Kasumi-1 (cell line): Measurements from ENCODE around the gene DCXR.
"Not testable (repeated sequence)": the region's sequence is repeated elsewhere in the genome, so short reads cannot be mapped to it uniquely, and the experiment has no call there.

ENCODE experiments used
- DNase-seq, 2 experiments: peaks; one replicate each; lab custom pipeline; 2025; lab: John Stamatoyannopoulos, UW

The DCXR gene

DNA sequence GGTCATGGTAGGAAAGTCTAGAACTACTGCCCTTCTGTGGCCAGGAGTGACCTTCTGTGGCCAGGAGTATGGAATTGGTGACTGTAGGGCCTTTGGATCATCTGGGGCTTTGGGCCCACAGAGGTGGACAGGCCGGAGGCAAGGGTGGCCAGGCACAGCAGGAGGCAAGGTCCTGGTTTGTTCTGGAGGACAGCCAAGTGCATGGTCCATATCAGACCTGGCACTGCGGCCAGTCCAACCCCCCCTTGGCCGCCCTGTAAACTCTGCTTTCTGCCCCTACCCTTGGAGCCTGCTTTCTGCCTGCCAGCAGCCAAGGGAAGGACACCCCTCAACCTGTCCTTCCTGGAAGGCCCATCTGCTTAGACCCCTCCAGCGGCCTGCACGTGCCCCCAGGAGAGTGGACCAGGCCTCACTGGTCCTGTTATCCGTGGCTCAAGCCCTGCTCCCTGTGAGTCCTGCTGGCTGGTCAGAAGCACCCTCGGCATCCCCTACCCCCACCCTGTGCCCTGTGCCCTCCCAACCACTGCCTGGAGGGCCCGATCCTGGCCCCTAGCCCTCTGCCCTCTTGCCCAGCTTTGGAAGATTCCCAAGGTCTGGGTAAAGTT, 2.3 kb upstream of the DCXR start:
- DNase-seq = no peak

DNA sequence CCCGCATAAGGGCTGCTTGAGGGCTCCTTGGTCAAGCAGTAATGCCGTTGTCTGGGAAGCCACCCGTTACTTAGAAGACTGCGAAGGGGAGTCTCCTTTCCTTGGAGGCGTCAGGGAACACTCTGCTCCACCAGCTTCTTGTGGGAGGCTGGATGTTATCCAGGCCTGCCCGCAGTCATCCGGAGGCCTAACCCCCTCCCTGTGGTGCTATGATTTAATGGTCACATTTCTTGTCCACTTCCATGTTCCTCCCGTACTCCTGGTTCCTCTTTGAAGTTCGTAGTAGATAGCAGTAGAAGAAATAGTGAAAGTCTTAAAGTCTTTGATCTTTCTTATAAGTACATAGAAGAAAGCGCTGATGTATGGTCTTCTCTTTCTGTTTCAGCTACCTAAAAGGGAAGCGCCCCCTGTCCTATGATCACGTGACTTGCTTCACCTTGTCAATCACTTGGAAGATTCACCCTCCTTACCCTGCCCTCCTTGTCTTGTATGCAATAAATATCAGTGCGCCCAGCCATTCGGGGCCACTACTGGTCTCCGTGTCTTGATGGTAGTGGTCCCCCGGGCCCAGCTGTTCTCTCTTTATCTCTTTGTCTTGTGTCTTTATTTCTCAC, 1.4 kb upstream of the DCXR start:
- not testable (repeated sequence) for DNase-seq

DNA sequence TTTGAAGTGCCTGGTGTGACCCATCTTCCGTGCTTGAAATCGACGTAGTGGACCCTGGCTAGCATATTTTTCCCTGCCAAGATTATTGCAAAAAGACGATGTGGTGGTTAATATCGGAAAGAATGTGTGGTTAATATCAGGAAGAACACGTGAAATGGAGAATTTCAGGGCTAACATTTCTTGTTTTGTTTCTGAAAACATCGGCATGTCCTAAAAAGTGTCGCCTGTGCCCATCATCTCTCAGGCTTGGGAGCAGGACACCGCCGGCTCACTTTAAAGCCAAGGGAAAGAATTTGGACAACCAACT, 345 bp upstream of the DCXR start:
- DNase-seq = no peak

DNA sequence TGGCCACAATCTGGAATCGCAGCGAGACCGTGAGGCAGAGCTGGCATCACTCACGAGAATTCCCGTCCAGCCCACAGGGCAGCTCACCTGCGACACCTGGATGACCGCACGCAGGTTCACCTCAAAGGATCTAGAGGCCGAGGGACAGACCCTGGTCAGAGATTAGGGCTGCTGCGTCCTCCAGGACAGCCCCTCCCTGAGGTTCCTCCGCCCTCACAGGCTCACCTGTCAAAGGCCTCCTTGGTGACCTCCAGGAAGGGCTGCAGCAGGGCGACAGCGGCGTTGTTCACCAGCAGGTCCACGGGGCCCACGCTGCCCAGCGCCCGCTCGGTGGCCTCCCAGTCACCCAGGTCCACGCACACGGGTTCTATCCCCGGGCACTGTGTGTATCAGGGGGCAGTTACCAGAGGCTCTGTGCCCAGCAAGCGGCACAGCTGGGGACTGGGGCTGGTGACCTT, 834 bp downstream of the DCXR start:
- no peak for DNase-seq

DNA sequence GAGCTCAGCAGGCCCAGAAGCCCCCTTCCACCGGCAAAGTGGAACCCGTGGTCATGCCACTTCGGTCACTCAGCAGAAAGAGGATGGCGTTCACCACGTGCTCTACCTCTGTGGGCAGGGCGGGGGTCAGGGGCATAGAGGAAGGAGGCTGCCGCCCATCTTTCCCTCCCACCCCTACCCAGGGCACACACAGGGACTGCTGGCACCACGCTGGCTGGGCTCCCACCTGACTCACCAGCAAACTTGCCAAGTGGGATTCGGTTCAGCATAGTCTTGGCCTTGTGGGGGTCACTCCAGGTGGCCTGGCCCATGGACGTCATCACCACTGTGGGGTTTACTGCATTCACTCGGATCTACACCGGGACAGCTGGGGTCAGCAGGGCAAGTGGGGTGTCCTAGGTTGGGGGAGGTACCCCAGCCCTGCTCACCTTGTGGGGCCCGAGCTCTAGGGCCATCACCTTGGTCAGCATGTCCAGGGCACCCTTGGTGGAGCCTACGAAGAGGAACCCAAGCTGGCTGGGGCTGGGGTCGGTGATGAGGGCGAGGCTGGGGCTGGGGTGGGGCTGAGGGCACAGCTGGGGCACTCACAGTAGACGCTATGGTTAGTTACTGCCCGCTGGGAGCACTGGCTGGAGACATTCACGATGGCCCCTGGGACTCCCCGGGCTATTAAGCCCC, 1.4 kb downstream of the DCXR start:
- DNase-seq = no peak

DNA sequence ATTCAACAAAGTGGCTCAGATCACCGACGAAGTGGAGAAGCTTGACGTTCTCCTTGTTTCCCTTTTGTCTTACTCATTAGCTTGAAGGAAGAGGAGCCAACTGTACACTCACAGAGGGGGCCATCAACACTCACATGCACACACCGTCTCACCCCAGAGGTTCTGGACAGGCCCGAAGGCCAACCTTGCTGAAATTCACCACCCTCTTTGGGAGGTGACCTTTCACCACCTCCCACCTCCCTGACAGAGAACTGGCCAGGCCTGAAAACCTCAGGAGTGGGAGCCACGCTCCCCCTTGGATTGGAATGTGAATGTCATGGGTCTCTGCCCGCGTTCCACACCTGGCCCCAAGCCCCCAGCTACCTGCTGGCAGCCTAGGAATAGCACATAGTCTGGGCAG, 2.0 kb downstream of the DCXR start:
- no peak for DNase-seq

DNA sequence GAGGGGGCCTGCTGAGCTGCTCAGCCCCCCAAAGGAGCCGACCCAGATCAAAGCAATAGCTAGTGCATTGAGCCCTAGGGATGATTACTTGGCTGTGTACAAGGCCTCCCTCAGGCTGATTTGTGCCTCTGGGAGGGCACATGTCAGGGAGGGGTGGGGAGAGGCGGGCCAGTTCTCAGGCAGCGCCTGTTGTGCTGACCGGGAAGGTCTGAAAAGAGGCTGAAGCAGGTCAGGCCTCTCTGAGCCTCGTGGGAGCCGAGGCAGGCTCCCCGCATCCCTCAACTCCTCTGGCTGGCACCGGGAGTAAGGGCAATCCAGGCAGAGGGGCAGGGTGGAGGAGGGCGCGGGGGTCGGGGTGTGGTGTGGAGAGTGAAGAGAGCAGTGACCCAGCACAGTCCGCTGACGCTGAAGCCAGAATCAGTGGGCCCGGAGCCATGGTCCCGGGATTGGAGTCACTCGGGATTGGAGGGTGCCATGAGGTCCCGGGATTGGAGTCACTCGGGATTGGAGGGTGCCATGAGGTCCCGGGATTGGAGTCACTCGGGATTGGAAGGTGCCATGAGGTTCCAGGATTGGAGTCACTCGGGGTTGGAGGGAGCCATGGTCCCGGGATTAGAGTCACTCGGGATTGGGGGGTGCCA, 3.0 kb downstream of the DCXR start:
- DNase-seq = no peak

DNA sequence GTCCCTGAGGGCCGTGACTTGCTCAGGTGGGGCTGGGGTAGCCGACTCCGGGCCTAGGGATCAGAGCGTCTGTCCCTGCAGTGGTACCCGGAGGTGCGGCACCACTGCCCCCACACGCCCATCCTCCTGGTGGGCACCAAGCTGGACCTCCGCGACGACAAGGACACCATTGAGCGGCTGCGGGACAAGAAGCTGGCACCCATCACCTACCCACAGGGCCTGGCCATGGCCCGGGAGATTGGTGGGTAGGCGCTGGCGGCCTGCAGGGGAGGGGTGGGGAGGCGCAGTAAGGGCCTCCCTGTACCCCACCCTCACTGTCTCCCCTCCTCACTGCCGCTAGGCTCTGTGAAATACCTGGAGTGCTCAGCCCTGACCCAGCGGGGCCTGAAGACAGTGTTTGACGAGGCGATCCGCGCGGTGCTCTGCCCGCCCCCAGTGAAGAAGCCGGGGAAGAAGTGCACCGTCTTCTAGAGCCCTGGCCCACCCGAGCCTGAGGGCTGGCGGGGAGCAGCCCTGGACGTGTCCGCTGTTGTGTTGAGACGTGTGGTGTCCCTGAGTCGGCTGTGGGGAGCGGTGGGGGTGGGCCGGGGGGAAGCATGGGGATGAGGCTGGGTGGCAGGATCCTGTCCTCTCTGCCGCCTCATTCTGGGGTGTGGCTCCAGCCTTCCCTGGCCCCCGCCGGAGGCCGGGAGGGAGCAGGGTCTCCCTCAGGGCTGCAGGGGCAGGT, 4.0 kb downstream of the DCXR start:
- no peak for DNase-seq

DNA sequence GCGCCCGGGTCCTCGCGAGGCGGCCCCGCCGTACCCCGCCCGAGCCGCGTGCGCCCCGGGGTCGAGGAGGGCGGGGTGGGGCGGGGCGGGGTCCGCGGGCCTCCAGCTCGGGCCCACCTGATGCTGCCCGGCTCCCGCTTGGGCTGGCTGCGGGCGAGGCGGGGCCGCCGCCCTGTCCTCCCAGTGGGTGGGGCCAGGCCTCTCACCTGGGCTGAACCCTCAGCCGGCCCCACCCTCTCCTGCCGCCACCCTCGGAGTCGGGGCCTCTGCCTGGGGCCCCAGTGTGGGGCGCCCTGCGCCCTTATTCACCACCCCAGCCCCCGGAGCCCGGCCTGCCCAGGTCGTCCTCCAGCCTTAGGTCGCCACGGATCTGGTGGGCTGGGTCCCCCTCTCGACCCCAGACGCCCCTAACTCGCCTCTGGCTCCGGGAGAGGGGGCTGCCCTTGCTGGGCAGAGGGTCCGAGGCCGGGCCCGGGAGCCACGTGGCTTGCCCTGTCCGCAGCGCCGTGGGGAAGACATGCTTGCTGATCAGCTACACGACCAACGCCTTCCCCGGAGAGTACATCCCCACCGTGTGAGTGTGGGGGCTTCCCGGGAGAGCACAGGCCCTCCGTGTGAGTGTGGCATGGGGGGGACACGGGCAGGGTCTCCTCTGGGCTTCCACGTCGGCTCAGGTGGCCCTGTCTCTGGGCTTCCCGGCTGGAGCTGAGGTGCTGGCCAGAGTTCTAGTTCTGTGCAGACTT, 5.4 kb downstream of the DCXR start:
- no peak for DNase-seq

DNA sequence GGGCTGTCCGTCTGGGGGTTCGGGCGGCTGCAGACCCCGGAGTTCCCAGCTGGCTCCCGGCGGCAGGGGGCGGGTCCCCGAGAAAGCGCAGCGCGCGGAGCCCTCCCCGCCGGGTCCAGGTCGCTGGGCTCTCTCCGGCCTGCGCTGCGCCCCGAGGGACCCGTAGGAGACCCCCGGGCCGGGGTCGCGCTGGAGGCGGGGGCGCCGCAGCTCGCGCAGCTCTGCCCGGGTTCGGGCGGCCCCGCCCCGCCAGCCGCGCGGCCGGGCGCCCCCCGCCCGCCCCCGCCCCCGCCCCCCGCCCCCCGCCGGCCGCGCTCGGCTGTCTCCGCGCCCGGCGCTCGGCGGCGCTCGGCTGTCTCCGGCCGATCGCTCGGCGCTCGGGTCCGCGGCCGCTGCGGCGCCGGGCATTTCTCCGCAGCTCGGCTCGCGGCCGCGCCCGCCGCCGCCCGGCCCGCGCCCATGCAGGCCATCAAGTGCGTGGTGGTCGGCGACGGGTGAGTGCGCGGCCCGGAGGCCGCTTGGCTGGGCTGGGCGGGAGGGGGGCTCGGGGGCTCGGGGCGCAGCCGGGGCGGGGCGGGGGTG, 6.1 kb downstream of the DCXR start, which contains the start of gene RAC3:
Gene RAC3, plus strand, starts transcription at position 376 of the 582 bp plus-strand sequence. Its CDS starts 84 bp downstream, at position 460.
- DNase-seq = peak; percentile 35 to 39

DNA sequence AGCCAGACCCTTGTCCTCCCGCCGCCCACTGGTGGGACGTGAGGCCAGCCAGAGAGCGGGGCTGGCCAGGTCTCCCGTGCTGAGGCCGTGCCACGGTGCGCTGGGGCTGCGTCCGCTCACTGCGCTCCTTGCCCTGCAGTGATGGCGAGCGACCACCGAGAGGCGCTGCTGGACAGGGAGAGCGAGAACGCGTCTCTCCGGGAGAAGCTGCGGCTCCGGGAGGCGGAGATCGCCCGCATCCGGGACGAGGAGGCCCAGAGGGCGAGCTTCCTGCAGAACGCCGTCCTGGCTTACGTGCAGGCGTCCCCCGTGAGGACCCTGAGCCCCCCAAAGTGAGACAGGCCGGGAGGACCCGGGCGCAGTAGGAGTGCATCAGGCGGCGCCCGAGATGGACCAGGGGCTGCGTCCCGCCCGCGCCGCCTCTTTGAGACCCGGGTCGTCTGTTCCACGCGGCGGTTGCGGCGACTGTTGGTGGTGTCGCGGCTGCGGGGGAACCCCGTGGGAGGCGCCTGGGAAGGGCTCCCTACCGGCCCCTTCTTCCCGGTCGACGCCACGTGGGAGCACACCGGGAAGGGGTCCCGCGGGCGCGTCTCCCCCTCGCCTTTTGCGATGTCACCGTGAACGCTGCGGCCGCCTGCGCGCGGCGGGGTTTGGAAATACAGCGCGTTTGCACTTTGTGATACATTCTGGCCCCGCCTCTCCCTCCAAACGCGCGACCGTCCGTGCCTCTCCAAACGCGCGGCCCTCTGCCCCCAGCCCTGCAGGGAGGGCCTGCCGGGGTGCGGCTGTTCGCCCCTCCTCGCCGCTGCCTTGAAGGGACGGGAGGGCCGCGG, 6.8 kb downstream of the DCXR start:
- DNase-seq = peak; percentile 87 to 88

DNA sequence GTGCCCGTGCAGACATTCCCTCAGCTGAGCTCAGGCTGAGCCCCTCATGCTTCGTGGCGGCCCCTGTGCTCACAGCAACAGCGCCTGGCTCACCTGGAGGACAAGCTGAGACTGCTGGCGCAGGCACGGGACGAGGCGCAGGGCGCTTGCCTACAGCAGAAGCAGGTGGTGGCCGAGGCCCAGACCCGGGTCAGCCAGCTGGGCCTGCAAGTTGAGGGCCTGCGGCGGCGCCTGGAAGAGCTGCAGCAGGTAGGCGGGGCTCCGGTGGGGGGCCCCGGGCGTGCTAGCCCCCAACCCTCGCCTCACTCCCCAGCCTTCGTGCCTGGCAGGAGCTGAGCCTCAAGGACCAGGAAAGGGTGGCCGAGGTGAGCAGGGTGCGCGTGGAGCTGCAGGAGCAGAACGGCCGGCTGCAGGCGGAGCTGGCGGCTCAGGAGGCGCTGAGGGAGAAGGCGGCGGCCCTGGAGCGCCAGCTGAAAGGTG, 7.5 kb downstream of the DCXR start:
- peak in 1 of 2 experiments; percentile 55 for DNase-seq

DNA sequence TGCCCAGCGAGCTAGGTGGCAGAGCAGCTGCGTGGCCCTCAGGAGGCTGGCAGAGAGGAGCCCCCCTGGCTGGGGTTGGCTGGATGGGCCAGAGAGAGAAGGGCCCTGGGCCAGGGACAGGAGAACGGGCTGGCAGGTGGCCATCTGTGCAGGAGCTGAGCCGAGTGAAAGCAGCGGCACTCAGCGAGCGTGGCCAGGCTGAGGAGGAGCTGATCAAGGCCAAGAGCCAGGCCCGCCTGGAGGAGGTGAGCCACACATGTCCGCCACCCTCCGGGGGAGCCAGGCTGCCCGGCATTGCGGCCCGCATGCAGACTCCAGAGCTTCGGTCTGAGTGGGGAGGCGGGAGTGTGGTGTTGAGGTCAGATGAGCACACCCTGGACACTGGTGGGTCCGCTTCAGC, 8.1 kb downstream of the DCXR start:
- no peak for DNase-seq

DNA sequence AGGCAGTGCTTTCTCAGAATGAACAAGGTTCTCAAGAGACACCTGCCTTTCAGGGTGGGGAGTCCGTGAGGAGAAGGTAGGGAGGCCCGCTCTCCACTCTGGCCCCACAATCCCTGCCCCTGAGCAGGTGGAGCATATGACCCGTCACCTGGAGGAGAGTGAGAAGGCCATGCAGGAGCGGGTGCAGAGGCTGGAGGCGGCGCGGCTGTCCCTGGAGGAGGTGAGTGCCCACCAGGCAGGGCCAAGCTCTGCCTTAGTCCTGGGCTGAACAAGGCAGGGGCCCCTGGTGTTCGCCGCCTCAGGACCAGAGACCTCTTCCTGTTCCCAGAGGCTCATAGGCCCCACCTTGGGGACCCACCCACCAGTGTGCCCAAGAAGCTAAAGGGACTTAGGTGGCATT, 8.5 kb downstream of the DCXR start:
- DNase-seq = no peak

DNA sequence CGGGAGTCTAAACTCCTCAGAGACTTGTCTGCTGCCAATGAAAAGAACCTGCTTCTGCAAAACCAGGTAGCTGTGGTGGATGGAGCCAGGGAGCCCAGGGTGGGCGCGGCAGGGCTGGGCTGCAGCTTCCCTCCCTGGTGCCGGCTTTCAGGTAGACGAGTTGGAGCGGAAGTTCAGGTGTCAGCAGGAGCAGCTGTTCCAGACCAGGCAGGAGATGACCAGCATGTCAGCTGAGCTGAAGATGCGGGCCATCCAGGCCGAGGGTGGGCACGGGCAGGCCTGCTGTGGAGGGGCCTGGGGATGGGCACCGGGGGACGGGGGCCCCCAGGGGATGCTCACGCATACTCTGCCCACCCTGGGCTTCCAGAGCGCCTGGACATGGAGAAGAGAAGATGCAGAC, 9.3 kb downstream of the DCXR start:
- no peak for DNase-seq

DNA sequence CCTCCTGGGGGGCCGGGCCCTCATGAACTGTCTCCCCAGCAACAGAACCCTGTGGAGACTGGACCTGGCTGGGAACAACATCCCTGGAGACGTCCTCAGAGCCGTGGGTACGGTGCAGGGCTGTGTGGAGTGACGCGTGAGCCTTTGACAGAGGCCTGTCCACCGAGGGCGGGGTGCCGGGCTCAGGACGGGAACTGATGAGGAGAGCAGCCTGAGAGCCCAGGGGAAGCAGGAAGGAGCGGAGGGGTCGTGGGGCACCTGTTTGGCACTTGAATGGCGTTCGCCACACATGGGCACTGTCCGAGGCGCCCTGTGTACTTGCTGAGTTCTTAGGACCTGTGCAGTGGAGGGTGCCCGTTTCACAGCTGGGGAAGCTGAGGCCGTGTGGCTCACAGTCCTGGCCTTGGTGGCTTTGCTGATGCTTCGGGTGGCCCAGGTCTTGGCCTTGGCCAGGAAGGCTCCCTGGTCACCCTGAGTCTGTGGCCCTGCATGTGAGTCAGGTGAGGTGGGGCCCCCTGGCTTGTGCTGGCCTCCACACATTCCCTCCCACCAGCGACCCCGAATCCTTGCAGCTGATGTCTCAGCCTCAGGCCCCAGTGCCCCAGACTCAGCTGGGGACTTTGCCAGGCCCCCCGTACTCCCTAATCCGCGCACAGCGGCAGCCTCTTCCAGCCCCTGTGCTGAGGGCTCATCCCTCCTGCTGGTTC, 11.9 kb downstream of the DCXR start:
- DNase-seq = no peak

DNA sequence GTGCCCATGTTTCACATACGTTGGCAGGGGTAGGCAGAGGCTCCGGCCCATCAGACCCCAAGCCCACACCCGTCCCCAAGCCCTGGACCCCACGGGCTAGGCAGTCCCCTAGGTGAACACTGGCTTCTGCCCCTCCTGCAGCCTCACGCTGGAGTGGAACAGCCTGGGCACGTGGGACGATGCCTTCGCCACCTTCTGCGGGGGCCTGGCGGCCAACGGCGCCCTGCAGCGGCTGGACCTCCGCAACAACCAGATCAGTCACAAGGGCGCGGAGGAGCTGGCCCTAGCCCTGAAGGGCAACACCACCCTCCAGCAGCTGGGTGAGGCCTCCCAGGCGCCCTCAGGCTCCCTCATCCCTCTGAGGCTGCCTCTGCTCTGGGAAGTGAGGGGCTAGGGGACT, 12.6 kb downstream of the DCXR start:
- no peak for DNase-seq

DNA sequence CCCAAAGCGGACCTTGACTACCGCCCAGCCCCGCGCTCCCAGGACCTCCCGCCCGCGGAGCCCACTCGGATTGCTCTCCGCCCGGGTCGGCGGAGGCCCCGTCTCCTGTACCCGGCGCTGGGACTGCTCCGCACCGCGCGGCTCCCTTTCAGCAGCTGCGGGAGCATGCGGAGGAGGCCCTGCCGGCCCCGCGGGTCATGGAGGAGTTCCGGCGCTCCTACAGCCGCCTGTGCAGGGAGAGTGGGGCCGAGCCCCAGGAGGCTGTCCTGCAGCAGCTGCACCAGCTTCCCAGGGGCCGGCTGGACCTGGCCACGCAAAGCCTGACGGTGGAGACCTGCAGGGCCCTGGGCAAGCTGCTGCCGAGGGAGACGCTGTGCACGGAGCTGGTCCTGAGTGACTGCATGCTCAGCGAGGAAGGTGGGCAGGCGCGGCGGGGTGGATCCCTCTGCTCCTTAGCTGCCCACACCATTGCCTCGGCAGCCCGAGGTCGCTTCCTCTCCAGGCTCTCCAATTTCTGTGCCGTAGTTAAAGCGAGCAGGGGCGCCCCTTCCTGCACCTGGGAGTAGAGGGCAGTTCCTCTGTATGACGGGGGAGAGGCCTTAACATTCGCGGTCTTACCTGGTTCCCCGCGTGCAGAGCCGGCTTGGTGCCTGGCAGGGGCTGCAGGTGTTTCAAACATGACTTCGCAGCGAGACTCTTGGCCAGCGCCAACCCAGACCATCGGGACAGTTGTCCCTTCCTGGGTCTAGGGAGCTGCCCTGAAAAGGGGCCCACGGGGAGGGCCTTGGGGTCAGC, 13.9 kb downstream of the DCXR start:
- DNase-seq = peak; percentile 48 to 52

DNA sequence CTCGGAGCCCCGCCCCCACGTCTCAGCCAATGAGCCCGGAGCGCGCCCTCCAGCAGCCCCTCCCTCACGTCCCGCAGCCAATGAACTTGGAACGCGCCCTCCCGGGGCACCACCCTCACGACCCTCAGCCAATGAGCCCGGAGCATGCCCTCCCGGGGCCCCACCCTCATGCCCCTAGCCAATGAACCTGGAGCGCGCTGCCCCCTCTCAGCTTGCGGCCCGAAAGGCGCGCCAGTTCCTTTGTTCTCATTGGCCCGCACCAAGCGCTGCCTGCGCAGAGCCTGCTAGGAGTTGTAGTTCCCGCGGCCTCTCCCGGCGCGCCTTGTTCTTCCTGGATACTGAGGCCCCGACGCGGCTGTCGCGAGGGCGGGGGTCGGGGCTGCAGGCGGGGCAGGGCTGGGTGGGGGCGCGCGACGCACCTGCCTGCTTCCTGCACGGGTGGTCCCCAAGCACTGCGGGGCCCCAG, 14.5 kb downstream of the DCXR start, which contains the start of gene LRRC45:
Gene LRRC45, plus strand, starts transcription at position 325 of the 466 bp plus-strand sequence. CDS start 339 bp downstream, outside the sequence.
- DNase-seq = peak; percentile 100
